HG03159 (cell line): Measurements from ENCODE around the gene FAM20A.
"Not testable (repeated sequence)": the region's sequence is repeated elsewhere in the genome, so short reads cannot be mapped to it uniquely, and the experiment has no call there.

ENCODE experiments used
- ATAC-seq: cut with Tn5 transposase; IDR thresholded peaks from one replicate; pipeline ENCODE4 v1.9.1; 2021; ENCODE audit warnings: mild to moderate bottlenecking, moderate library complexity; ENCODE audit not compliant: unreplicated experiment

FAM20A gene

GRCh38 chr17:68505951-68506350 is 95.2 kb downstream of the FAM20A start:
- no peak for ATAC-seq

GRCh38 chr17:68501074-68501473 is 100.1 kb downstream of the FAM20A start:
- ATAC-seq = no peak

GRCh38 chr17:68499587-68499986 is 101.6 kb downstream of the FAM20A start:
- no peak for ATAC-seq

DNA sequence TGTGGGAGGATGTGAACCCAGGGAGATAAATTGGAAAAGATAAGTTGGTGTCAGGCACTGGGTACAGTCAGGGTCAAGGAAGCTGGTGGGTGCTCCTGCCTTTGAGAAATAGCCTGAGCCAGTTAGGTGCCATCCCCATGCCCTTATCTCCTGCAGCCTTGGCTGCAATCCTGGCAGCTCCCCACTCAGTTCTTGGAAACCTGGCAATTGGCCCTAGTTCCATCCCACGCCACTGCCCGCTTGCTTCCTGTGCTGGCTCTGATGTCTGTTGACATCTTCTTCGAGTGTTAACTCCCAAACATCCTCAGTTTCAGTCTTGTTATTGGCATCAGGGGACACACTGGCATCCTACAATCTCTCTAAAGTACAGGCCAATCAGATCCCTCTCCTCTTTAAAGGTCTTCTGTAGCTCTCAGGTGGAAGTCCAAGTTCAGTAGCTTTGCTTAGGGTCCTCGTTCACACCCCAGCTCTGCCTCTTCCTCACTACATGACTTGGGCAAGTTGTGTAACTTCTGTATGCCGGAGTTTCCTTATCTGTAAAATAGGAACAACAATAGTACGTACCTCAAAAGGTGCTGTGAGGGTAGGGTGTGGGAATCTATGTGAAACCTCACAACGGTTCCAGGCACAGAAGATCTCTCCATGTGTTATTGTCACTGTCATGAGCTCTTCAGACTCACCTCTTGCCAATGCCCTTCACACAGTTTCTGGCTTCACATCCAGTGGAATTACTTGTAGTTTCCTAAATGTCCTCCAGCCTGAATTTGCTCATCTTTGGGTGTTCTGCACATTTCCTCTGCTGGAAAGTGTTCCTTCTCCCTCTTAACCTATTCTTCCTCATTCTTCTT is 102.5 kb downstream of the FAM20A start:
- peak; percentile 27 for ATAC-seq

DNA sequence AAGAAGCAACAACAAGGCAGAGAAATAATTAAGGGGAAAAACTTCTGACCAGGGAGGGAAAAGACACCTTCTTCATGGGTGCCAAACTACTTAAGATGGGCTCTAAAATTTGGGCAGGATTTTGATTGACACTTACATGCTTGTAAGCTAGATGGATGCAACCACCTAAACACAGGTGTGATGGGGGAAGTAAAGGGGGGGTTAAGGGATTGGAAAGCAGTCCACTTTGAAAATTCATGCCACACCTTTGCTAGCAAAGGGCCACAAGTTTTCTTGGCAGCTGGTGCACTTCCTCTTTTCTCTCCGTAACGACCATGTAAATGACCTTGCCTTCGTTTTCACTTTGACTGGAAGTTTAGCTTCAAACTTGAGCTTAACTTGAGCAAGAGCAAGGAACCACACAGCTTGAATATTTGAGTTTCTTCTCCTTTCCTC is 103.3 kb downstream of the FAM20A start:
- peak; percentile 93 for ATAC-seq

- ATAC-seq = no peak
Measured at GRCh38 chr17:68495081-68495480, 106.1 kb downstream of the FAM20A start.

GRCh38 chr17:68492394-68493054 is 108.6 kb downstream of the FAM20A start:
- ATAC-seq = not testable (repeated sequence)

DNA sequence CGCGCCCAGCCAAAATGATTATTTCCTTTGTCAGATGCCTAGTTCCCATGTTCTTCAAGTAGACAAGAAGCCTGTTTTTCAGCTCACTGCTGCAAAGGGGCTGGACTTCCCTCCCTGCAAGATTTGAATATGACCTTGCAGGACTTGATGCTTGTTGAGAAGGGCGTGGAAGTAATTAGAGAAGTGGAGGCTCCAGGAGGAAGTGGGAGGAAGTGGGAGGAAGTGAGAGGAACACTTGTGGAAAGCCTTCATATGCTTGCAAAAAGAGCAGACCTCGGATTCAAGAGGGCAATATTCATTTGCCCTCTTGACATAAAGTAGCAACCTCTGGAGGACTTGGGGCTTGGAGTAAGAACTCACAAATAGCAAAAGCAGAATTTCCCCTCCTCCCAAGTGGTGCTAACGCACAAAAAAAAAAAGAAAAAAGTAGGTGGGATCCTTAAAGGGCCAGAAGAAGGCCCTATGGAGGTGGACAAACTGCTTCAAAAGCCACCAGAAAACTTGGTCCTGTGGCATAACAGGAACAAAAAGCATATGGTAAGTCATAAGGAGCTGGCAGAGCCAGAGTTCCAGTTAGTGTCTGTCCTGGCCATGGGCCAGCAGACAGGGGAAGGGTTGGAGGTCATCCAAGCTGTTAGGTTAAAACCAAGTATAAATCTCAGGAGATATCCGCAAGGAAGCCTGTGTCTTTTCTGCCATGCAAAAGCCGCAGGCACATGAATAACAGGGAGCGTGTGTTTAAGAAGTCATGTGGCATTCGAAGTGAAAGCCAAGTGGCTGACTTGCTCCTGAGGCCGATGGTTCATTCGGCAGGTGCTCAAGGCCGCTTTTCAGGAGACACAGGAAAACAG is 109.6 kb downstream of the FAM20A start:
- ATAC-seq = no peak

DNA sequence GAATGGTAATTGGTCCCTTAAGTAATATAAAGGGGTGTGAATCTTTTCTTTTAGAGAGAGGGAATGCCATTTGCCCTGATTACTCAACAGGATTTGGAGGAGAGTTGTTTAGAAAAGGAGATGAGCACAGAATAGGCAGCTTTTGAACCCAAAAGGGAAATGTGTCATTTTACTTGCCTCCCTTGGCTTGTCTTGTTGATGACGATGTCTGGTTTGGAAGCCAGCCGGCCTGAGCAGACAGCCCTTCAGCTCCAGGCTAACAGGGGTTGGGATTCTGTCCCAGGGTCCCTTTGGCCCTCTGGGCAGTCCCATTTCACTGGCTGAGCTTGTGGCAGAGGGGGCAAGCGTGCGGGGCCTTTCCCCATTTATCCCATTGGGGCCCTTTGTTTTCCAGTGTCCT is 111.2 kb downstream of the FAM20A start:
- no peak for ATAC-seq
